Lung (tissue), 13 donors: ENCODE results near the gene DLK2. TPM values are rescaled to one million over a fixed set of nuclear protein-coding genes. Genes with fewer than 3 reads are reported as not detected.

Experiments used
- ATAC-seq: fragments of 200-7000 bp; cut with Tn5 transposase; one replicate; pipeline ENCODE4 v1.9.1; 2020; ENCODE audit warnings: moderate number of reproducible peaks; ENCODE audit not compliant: insufficient read depth, low FRiP score
- DNase-seq, 3 donors: peaks; one replicate each; pipeline ENCODE4 v3.0.0-alpha.2; 2013 to 2017
- H3K27ac ChIP-seq, 2 donors: one replicate each; pipeline ENCODE4 v1.5.1; 2013; ENCODE audit warnings: mild to moderate bottlenecking in 2 of 2, moderate library complexity in 2 of 2, control low read depth in 1 of 2, inconsistent platforms in 1 of 2, low read depth in 1 of 2, low read length in 1 of 2
- H3K27me3 ChIP-seq, 3 donors: one replicate each; pipeline ENCODE4 v1.5.1; 2013; ENCODE audit warnings: low read length in 2 of 3; ENCODE audit not compliant: control insufficient read depth in 3 of 3, insufficient read depth in 3 of 3
- H3K36me3 ChIP-seq, 4 donors: one replicate each; pipeline ENCODE4 v1.5.1; 2013; ENCODE audit warnings: low read length in 4 of 4, mild to moderate bottlenecking in 1 of 4, moderate library complexity in 1 of 4; ENCODE audit not compliant: control insufficient read depth in 4 of 4, insufficient read depth in 4 of 4
- H3K4me1 ChIP-seq, 5 donors: one replicate each; pipeline ENCODE4 v1.5.1; 2013; ENCODE audit warnings: low read length in 5 of 5, mild to moderate bottlenecking in 2 of 5, moderate library complexity in 1 of 5; ENCODE audit not compliant: control insufficient read depth in 5 of 5, insufficient read depth in 5 of 5
- H3K4me3 ChIP-seq: one replicate; pipeline ENCODE4 v1.5.1; 2013; ENCODE audit warnings: mild to moderate bottlenecking, control low read depth, moderate library complexity
- H3K9ac ChIP-seq, 2 donors: one replicate each; pipeline ENCODE4 v1.5.1; 2013; ENCODE audit warnings: low read length in 2 of 2, control low read depth in 1 of 2; ENCODE audit not compliant: insufficient read depth in 1 of 2
- H3K9me3 ChIP-seq, 4 donors: one replicate each; pipeline ENCODE4 v1.5.1; 2013; ENCODE audit warnings: low read length in 3 of 4, mild to moderate bottlenecking in 1 of 4, moderate library complexity in 1 of 4; ENCODE audit not compliant: control insufficient read depth in 4 of 4, insufficient read depth in 3 of 4
- CTCF ChIP-seq: IDR thresholded peaks from 2 replicates; pipeline ENCODE4 v1.5.1; 2012; ENCODE audit warnings: mild to moderate bottlenecking; ENCODE audit errors: control extremely low read depth, extremely low read depth
- WGBS, 2 donors: extraction: QIAGEN DNeasy Blood & Tissue Kit; methylation state at CpG; one replicate each; pipeline ENCODE4 v1.1.7; 2013; 5-methylcytosine and 5-hydroxymethylcytosine counted together
- polyA plus RNA-seq, 2 donors: library from polyadenylated mRNA; stranded (reverse); fragments of 200-250 nt; gene quantifications; one replicate each; pipeline ENCODE4 v1.2.1, GENCODE V29; 2013
- small RNA-seq: library from RNA; depleted of rRNA; stranded (forward); fragments of <200 nt; gene quantifications from one replicate; pipeline ENCODE3, GENCODE V24; 2014; ENCODE audit warnings: low replicate concordance
- total RNA-seq, 2 donors: library from RNA; depleted of rRNA in 1 of 2; stranded (reverse); fragments of >200 nt in 1 of 2; gene quantifications; one replicate each; pipeline ENCODE4 v1.2.1, GENCODE V29; 2014 to 2021
- donor health status: control.
- donor health status: control.
- donor health status: Bipolar disorder and iron deficiency.
- donor health status: healthy.
- donor health status: DM: yes; HTN: yes; CAD: no.

Gene DLK2
- total and polyA plus RNA-seq, 4 donors = 1.1 to 2.6 (median 1.3) TPM

DNA sequence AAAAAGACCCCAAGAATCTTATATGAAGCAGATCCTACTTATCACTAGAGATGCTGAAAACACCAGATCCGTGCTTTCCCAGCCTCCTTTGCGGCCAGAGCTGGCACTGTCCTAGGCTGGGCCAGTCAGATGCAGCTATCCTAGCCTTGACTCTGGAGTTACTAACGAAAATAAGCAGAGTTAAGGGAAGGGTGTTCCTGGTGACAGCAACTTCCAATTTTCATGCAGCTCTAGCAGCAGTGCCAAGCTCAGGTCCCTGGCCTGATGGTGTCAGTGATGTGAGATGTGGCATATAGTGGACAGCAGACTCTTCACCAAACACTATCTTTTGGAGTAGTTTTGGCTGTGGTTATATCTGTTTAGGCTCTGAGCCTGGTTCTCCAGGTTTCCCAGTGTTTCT is 53.6 kb downstream of the DLK2 start:
- DNase-seq = no peak
- TF ChIP-seq CTCF = no peak
- no peaks in the 10 kb centered on the region for H3K27me3 ChIP-seq
- H3K9ac ChIP-seq = no peak overlapping the region
- ATAC-seq = no peak
- H3K36me3 ChIP-seq = no peaks in the 10 kb centered on the region
- whole genome bisulfite sequencing, 2 donors = 87 to 94% methylated on average over 3 of the region's 3 CpGs
- no peak overlapping the region for H3K27ac ChIP-seq
- H3K9me3 ChIP-seq = no peaks in the 10 kb centered on the region
- no peak overlapping the region for H3K4me3 ChIP-seq
- peaks cover 0 to 7% (median 0%) of the 10 kb centered on the region in 5 donors for H3K4me1 ChIP-seq

Small RNAs within 50 kb of the gene (small RNA-seq; reads per million reads assigned to genes)
- gene MIR6780B = not detected
- not detected for gene RNU6-1113P

Other genes starting within 250 kb of the DLK2 start
- gene DNPH1, start 226.1 kb downstream of the DLK2 start, total RNA-seq = 10 to 100 TPM; 32.0 to 67.4 TPM
- 100 to 1,000 TPM; 102 to 135 TPM for gene DNPH1, start 226.1 kb downstream of the DLK2 start, polyA plus RNA-seq
- under 1 TPM; 0.18 to 0.31 TPM for gene TTBK1, start 212.1 kb downstream of the DLK2 start, total RNA-seq
- under 1 TPM; 0.05 to 0.06 TPM for gene TTBK1, start 212.1 kb downstream of the DLK2 start, polyA plus RNA-seq
- gene SLC22A7, start 157.3 kb downstream of the DLK2 start, total RNA-seq = not detected
- gene SLC22A7, start 157.3 kb downstream of the DLK2 start, polyA plus RNA-seq = not detected
- gene CRIP3, start 146.7 kb downstream of the DLK2 start, total RNA-seq = 1 to 10 TPM in 1 of 2 donors, under 1 TPM in 1; 0.83 to 1.3 TPM
- gene CRIP3, start 146.7 kb downstream of the DLK2 start, polyA plus RNA-seq = under 1 TPM; 0.39 to 0.69 TPM
- gene ZNF318, start 85.9 kb downstream of the DLK2 start, total RNA-seq = 10 to 100 TPM; 12.5 to 20.5 TPM
- 1 to 10 TPM; 4.1 to 5.1 TPM for gene ZNF318, start 85.9 kb downstream of the DLK2 start, polyA plus RNA-seq
- 10 to 100 TPM; 18.7 to 43.3 TPM for gene ABCC10, start 28.0 kb downstream of the DLK2 start, total RNA-seq
- 10 to 100 TPM; 15.7 to 33.6 TPM for gene ABCC10, start 28.0 kb downstream of the DLK2 start, polyA plus RNA-seq
- gene TJAP1, start 22.0 kb upstream of the DLK2 start, total RNA-seq = 10 to 100 TPM; 24.1 to 29.5 TPM
- 10 to 100 TPM; 21.7 to 22.6 TPM for gene TJAP1, start 22.0 kb upstream of the DLK2 start, polyA plus RNA-seq
- gene LRRC73, start 54.8 kb upstream of the DLK2 start, total RNA-seq = 1 to 10 TPM; 2.0 to 4.8 TPM
- gene LRRC73, start 54.8 kb upstream of the DLK2 start, polyA plus RNA-seq = 1 to 10 TPM in 1 of 2 donors, under 1 TPM in 1; 0.87 to 1.8 TPM
- gene YIPF3, start 61.4 kb upstream of the DLK2 start, total RNA-seq = 100 to 1,000 TPM in 1 of 2 donors, 10 to 100 TPM in 1; 86.9 to 105 TPM
- 100 to 1,000 TPM in 1 of 2 donors, 10 to 100 TPM in 1; 81.3 to 119 TPM for gene YIPF3, start 61.4 kb upstream of the DLK2 start, polyA plus RNA-seq
- gene POLR1C, start 61.5 kb upstream of the DLK2 start, total RNA-seq = 10 to 100 TPM; 29.0 to 43.7 TPM
- gene POLR1C, start 61.5 kb upstream of the DLK2 start, polyA plus RNA-seq = 10 to 100 TPM; 37.4 to 50.7 TPM
- 10 to 100 TPM; 18.9 to 30.1 TPM for gene XPO5, start 120.5 kb upstream of the DLK2 start, total RNA-seq
- 10 to 100 TPM in 1 of 2 donors, 1 to 10 TPM in 1; 9.3 to 13.8 TPM for gene XPO5, start 120.5 kb upstream of the DLK2 start, polyA plus RNA-seq
- gene POLH, start 120.6 kb upstream of the DLK2 start, total RNA-seq = 10 to 100 TPM; 10.1 to 27.3 TPM
- gene POLH, start 120.6 kb upstream of the DLK2 start, polyA plus RNA-seq = 1 to 10 TPM; 4.0 to 4.8 TPM
- 10 to 100 TPM; 54.0 to 78.4 TPM for gene GTPBP2, start 173.7 kb upstream of the DLK2 start, total RNA-seq
- gene GTPBP2, start 173.7 kb upstream of the DLK2 start, polyA plus RNA-seq = 10 to 100 TPM; 49.9 to 67.5 TPM
- gene MAD2L1BP, start 180.3 kb upstream of the DLK2 start, total RNA-seq = 10 to 100 TPM; 18.0 to 19.5 TPM
- 10 to 100 TPM; 14.9 to 29.3 TPM for gene MAD2L1BP, start 180.3 kb upstream of the DLK2 start, polyA plus RNA-seq
- 1 to 10 TPM; 5.4 to 6.4 TPM for gene RSPH9, start 189.5 kb upstream of the DLK2 start, total RNA-seq
- gene RSPH9, start 189.5 kb upstream of the DLK2 start, polyA plus RNA-seq = 1 to 10 TPM; 1.7 to 3.8 TPM
- gene MRPS18A, start 232.2 kb upstream of the DLK2 start, total RNA-seq = 10 to 100 TPM; 36.4 to 37.8 TPM
- gene MRPS18A, start 232.2 kb upstream of the DLK2 start, polyA plus RNA-seq = 10 to 100 TPM; 39.2 to 48.4 TPM